Activated CD4-positive, alpha-beta T cell treated with anti-CD3 and anti-CD28 coated beads for 24 hours (primary cell): ENCODE measurements around the gene EHBP1.

Experiments used
- DNase-seq, 2 donors: peaks; one replicate each; pipeline ENCODE4 v3.0.0-alpha.2; 2020; ENCODE audit warnings: low read depth in 2 of 2

Gene EHBP1

DNA sequence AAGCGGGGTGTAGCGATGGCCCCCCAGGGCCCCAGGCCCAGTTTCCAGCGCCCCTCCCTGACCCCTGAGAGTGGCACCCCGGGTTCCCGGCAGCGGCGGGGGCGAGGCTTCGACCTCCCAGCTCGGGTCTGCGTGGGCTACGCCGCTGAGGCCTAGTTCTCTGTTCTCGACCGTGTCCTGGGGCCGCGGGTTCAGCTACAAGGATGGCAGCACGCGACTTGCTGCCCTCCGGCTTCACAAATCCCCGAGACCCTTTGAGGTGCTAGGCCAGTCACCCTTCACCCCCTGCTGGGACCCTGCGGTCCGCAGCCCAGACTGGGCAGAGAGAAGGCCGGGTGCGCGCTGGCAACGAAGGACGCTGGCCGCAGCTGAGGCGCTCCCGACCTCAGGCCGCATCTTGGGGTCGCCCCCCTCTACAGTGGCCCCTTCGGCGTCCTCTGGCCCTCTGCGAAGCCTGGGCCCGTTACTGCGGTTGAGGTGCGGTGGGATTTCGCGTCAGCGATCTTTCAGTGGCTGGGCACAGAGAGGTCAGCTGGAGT, 346.4 kb downstream of the EHBP1 start:
- no peak for DNase-seq

DNA sequence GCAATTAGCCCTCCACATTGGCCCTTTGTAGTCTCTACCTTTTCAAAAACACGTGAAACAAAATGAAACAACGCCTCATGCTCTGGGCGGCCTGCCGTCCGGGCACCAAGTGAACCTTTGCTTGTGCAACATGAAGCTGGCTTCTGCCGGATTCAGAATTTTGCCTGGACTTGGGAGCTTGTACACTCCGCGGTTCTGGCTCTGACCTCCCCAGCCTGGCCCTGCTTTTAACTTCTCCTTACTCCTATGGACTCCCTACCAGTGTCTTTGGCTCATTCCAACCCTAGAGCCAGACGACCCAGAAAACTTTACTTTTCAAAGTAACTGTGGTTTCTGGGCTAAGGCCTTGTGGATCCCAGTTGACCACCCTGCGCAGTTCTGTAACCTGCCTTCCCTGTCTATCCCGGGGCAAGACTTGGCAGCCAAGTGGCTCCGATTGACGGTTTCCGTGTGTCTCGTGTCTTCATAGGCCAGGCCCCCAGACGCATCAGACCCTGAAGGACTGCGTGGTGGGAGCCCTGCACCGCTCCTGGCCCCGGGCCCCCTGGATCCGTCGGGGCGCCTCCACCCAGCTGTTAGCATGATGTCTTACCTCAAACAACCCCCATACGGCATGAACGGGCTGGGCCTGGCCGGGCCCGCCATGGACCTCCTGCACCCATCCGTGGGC, 347.0 kb downstream of the EHBP1 start:
- DNase-seq = no peak

DNA sequence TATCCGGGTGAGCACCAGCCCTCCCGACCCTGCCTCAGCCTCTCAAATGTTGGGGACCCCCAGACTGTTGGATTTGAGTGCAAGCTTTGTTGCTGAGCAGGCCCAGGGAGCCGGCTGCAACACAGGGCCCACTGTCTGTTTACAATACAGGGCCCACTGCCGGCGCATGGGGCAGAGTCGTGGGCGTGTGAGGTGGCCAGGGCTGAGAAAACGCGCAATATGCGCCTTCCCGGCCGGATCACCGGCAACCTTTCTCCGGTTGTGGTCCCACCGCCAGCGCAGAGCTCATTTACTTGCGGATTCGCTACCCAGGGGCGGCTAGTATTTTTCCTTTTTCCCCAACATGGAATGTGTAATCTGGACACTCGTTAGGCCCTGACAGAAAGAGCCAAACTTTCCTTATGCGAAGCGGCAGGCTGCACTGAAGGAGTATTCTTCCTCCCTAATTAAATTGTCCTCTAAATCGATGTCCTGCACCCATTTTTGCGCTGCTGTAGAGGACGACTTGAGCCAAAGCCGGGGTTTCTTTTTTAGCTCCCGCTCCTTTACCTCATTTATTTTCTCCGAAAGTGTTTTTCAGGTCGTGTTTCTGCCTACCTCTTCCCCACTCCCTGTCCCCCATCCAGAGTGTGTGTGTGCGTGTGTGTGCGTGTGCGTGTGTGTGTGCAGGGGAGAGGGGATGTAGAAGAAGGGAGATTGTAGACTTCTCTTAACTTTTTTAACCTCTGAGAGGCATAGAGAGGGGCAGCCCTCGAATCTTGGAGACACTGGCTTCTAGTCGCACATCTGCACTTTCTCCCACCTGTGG, 347.8 kb downstream of the EHBP1 start:
- DNase-seq = no peak

DNA sequence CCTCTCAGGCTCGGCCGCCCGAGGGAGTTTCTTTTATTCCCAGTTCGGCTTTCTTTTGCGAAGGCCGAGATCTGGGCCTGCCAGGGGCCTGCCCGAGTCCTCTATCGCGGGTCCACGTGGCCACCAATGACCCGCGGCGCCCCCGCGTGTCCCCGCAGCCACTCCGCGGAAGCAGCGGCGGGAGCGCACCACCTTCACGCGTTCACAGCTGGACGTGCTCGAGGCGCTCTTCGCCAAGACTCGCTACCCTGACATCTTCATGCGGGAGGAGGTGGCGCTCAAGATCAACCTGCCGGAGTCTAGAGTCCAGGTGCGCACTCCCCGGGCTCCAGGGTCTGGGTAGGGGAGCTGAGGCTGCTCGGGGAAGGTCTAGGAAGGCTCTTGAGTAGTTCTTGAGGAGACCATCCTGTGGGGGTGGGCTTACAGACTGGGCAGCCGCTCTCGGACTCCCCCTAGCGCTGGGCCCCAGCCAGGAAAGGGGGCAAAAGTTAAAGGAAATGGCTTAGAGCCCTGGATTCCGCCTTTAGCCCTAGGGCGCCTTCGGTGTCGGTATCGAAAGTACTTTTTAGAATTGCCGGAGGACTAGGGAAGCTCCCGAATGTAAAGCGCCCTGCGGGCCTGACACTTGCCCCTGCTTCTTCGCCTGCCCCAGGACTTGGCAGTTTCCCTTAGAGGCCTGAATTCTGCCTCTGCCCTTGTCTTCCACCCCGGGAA, 348.5 kb downstream of the EHBP1 start:
- DNase-seq = no peak

GRCh38 chr2:63054841-63055225, 349.3 kb downstream of the EHBP1 start:
- no peak for DNase-seq

- no peak for DNase-seq
These were observed 350.0 kb downstream of the EHBP1 start for GRCh38 chr2:63055226-63056106.

DNA sequence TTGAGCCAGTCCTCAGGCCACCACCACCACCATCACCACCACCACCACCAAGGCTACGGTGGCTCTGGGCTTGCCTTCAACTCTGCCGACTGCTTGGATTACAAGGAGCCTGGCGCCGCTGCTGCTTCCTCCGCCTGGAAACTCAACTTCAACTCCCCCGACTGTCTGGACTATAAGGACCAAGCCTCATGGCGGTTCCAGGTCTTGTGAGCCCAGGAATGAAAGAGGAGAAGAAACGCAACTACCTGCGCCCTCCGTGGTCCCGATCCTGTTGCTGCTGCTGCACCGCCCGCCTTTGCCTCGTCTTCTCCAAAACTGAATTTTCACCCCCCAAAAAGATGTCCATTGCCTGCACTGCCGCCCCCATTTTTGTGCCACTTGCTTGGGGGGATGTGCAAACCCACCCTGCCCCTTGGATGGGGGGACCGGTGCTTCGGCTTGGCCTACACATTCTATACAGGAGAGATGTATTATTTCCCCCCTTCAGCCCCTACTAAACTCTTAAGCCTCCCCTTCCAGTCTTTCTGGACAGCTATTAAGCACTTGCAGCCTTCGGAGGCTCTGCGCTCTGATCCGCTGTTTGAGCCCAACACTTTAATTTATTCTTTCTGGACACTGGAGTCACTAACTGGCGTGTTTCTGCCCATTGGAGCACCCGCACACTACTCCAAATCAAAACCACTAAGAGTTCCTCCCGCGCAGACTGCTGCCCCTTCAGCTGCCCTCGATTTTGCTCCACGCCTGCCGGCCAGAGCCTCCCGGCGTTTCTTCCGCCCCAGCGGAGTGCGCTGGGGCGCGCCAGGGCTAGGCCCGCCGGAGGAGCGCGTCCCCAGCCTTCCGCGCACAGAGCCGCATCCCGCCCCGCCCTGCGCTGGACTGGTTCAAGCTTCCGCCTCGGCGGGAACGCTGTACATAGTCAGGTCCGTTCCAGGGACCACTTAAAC, 350.9 kb downstream of the EHBP1 start:
- no peak for DNase-seq

GRCh38 chr2:63057249-63058143, 352.0 kb downstream of the EHBP1 start:
- DNase-seq = no peak

DNA sequence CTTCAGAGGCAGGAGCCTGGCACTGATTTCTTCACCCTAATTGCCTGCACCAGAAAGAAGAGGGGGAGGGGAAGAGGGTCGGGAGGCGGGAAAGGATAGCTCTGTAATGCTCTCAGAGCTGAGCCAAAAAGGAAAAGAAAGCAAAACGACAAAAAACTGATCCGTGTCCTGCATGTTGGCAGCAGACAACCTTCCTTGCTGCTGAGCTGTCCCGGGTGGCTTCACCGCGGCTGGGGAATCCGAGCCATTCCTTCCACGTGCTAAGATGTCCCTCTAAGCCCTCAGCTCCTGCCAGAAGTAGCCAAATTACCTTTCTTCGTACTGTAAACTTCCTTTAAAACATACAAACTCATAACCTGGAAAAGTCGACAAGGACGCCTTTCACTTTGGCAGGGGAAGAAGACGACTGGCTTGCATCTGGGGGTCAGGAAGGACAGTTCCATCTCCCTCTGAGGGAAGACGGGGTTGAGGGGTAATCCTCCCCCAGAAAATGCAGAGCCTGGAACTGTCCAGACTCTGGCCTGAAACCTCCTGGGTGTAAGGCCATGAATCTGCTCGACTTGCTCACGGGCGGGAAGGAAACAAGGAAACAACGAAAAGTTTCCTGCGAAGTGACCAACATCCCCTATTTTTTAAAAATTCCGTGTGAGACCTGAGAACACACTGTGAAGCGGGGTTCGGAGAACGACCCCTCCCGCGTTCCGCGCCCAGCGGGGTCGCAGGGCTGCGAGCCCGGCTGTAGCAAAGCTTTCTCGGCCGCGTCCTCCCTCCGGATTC, 352.8 kb downstream of the EHBP1 start:
- DNase-seq = no peak

GRCh38 chr2:63058921-63059792, 353.6 kb downstream of the EHBP1 start:
- DNase-seq = no peak

DNA sequence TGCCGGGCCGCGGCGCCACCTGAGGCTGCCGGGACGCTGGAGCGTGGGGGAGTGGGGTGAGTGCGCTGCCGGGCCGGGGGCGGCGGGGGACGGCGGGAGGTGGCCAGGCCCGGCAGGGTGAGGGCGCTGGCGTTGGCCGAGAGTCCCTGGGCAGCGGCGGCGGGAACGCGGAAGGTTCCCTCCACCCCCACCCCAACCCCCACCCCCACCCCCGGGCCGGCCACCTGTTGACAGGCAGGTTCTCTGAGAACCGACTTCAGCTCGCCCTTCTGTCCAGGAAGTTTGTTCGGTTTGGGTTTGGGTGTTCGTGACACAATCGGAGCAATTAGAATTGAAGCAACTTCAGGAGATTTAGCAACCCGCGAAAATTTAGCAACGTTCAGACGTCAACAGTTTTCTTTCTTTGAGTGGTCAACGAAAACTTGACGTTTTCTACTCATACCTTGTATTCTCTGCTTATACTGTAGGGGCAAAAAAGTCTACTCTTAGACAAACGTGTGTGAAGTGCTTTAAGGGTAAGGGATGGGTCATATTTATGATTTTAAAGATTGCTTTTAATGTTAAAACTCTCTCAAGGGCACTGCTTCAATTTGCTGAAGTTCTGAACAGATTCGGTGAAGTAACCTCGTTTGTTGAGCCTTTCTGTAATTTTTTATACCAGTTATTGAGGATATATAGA, 354.4 kb downstream of the EHBP1 start:
- no peak for DNase-seq

- DNase-seq = no peak
These were observed 355.0 kb downstream of the EHBP1 start for GRCh38 chr2:63060472-63060991.

- DNase-seq = no peak
These were observed 358.7 kb downstream of the EHBP1 start for GRCh38 chr2:63064197-63064596.

- DNase-seq = no peak
These were observed 359.1 kb downstream of the EHBP1 start for GRCh38 chr2:63064661-63065060.

DNA sequence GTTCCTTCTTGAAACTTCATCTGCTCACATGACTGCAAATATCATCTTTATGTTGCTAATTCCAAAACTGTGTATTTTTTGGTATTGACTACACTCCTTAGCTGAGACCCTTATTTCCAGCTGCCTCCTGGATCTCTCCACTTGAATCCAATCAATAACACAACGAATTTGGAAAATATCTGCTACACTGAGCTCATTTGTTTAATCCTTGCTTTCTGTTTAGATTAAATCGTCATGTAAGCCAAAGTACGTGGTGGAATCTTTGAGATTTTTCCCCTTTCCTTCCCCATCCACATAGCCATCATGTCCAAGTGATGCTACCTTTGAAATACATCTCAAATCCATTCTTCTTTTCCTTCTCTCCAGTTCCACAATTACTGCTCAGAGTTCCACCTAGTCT, 360.8 kb downstream of the EHBP1 start:
- DNase-seq = no peak

GRCh38 chr2:63066838-63067237, 361.3 kb downstream of the EHBP1 start:
- no peak for DNase-seq

GRCh38 chr2:63071664-63072063, 366.2 kb downstream of the EHBP1 start:
- DNase-seq = no peak
